NCI-H1436 (cell line): Measurements from ENCODE around the gene FOXJ3.

Experiments used
- DNase-seq: peaks from one replicate; lab custom pipeline; 2025; lab: John Stamatoyannopoulos, UW

FOXJ3 gene

GRCh38 chr1:42143896-42144710 lies 190.9 kb downstream of the FOXJ3 start:
- DNase-seq = no peak

GRCh38 chr1:42142894-42143675 lies 191.9 kb downstream of the FOXJ3 start:
- peak; percentile 44 for DNase-seq

- no peak for DNase-seq
These were observed 193.1 kb downstream of the FOXJ3 start for GRCh38 chr1:42141978-42142377.

- no peak for DNase-seq
These were observed 194.8 kb downstream of the FOXJ3 start for GRCh38 chr1:42140191-42140590.

GRCh38 chr1:42139444-42139843 lies 195.6 kb downstream of the FOXJ3 start:
- no peak for DNase-seq

GRCh38 chr1:42138586-42138985 lies 196.4 kb downstream of the FOXJ3 start:
- DNase-seq = no peak

- no peak for DNase-seq
These were observed 197.3 kb downstream of the FOXJ3 start for GRCh38 chr1:42137766-42138165.

GRCh38 chr1:42136466-42136865 lies 198.6 kb downstream of the FOXJ3 start:
- DNase-seq = no peak

GRCh38 chr1:42135426-42135825 lies 199.6 kb downstream of the FOXJ3 start:
- DNase-seq = no peak

- no peak for DNase-seq
These were observed 201.1 kb downstream of the FOXJ3 start for GRCh38 chr1:42133809-42134526.

GRCh38 chr1:42133390-42133789 lies 201.6 kb downstream of the FOXJ3 start:
- no peak for DNase-seq

- no peak for DNase-seq
These were observed 204.9 kb downstream of the FOXJ3 start for GRCh38 chr1:42130061-42130660.

GRCh38 chr1:42128964-42129363 lies 206.1 kb downstream of the FOXJ3 start:
- DNase-seq = no peak

- DNase-seq = no peak
These were observed 206.5 kb downstream of the FOXJ3 start for GRCh38 chr1:42128499-42128898.

- no peak for DNase-seq
These were observed 207.3 kb downstream of the FOXJ3 start for GRCh38 chr1:42127767-42128166.
